GM23338 (cell line): ENCODE data around the gene WDR70. TPM values are rescaled to one million over a fixed set of nuclear protein-coding genes. Genes with fewer than 3 reads are reported as not detected.
"Not testable (repeated sequence)": the region's sequence is repeated elsewhere in the genome, so short reads cannot be mapped to it uniquely, and the experiment has no call there.

Experiments used
- ATAC-seq: fragments of 200-7000 bp; cut with Tn5 transposase; 3 replicates; pipeline ENCODE4 v1.9.1; 2020
- DNase-seq: peaks from one replicate; pipeline ENCODE4 v3.0.0-alpha.2; 2015; ENCODE audit warnings: low spot score
- H2AFZ ChIP-seq: fragments of 200-600 bp; sonication (generic); 2 replicates; pipeline ENCODE4 v1.8.0; 2016; ENCODE audit warnings: antibody characterized with exemption, mild to moderate bottlenecking, moderate library complexity
- H3F3A ChIP-seq: fragments of 200-600 bp; sonication (generic); replicated peaks from 2 replicates; pipeline ENCODE4 v1.8.0; 2017; ENCODE audit warnings: antibody characterized with exemption, mixed run types, low read depth
- H3K27ac ChIP-seq: fragments of 200-600 bp; sonication (generic); 2 replicates; pipeline ENCODE4 v1.6.1; 2016; ENCODE audit warnings: low read depth
- H3K27me3 ChIP-seq: fragments of 200-600 bp; sonication (generic); 2 replicates; pipeline ENCODE4 v1.8.0; 2016; ENCODE audit warnings: mild to moderate bottlenecking, mixed run types, moderate library complexity; ENCODE audit not compliant: insufficient read depth
- H3K36me3 ChIP-seq: fragments of 200-600 bp; sonication (generic); 2 replicates; pipeline ENCODE4 v1.8.0; 2016; ENCODE audit warnings: mild to moderate bottlenecking; ENCODE audit not compliant: insufficient read depth
- H3K4me1 ChIP-seq: fragments of 200-600 bp; sonication (generic); 2 replicates; pipeline ENCODE4 v1.8.0; 2016; ENCODE audit warnings: mild to moderate bottlenecking, moderate library complexity; ENCODE audit not compliant: insufficient read depth
- H3K4me2 ChIP-seq: fragments of 200-600 bp; sonication (generic); 2 replicates; pipeline ENCODE4 v1.7.1; 2017; ENCODE audit warnings: mixed run types
- H3K4me3 ChIP-seq: fragments of 200-600 bp; sonication (generic); 2 replicates; pipeline ENCODE4 v1.6.1; 2016; ENCODE audit warnings: mixed run types
- H3K79me2 ChIP-seq: fragments of 200-600 bp; sonication (generic); replicated peaks from 2 replicates; pipeline ENCODE4 v1.8.0; 2017; ENCODE audit warnings: mild to moderate bottlenecking; ENCODE audit not compliant: insufficient read depth
- H3K9me2 ChIP-seq: fragments of 200-600 bp; sonication (generic); 2 replicates; pipeline ENCODE4 v1.8.0; 2017; ENCODE audit not compliant: insufficient read depth
- H4K20me1 ChIP-seq: fragments of 200-600 bp; sonication (generic); replicated peaks from 2 replicates; pipeline ENCODE4 v1.8.0; 2017; ENCODE audit warnings: mild to moderate bottlenecking; ENCODE audit not compliant: insufficient read depth
- H3K27ac Mint-ChIP-seq: 2 replicates; pipeline ENCODE4 v1.8.0; 2020; ENCODE audit warnings: inconsistent platforms, mild to moderate bottlenecking, moderate library complexity, mixed read lengths
- H3K27me3 Mint-ChIP-seq: 3 replicates; pipeline ENCODE4 v1.8.0; 2022; ENCODE audit warnings: low read depth, mild to moderate bottlenecking, moderate library complexity, mixed read lengths, inconsistent platforms; ENCODE audit not compliant: insufficient read depth, poor library complexity
- H3K36me3 Mint-ChIP-seq: 3 replicates; pipeline ENCODE4 v1.8.0; 2021; ENCODE audit warnings: low read depth, mild to moderate bottlenecking, inconsistent platforms, moderate library complexity, mixed read lengths
- H3K4me1 Mint-ChIP-seq: 3 replicates; pipeline ENCODE4 v1.8.0; 2020; ENCODE audit warnings: mild to moderate bottlenecking, inconsistent platforms, mixed read lengths
- H3K4me3 Mint-ChIP-seq: 3 replicates; pipeline ENCODE4 v1.8.0; 2021; ENCODE audit warnings: moderate library complexity, mild to moderate bottlenecking, inconsistent platforms, mixed read lengths
- H3K9me3 Mint-ChIP-seq: 3 replicates; pipeline ENCODE4 v1.8.0; 2020; ENCODE audit warnings: moderate library complexity, mild to moderate bottlenecking, inconsistent platforms, mixed read lengths
- CREB1 ChIP-seq: fragments of 250-450 bp; sonication (Bioruptor Pico); IDR thresholded peaks from 2 replicates; pipeline ENCODE4 v1.5.0; 2020; ENCODE audit warnings: low read depth, mild to moderate bottlenecking, moderate library complexity
- CTCF ChIP-seq, 2 experiments: fragments of 200-600 bp in 1 of 2; sonication (generic) in 1 of 2; conservative IDR thresholded peaks; 2 replicates each; pipeline versions ENCODE4 v1.5.1 to v1.6.1; 2016 to 2017; ENCODE audit warnings: antibody characterized with exemption in 2 of 2, low read depth in 2 of 2, mild to moderate bottlenecking in 2 of 2, moderate library complexity in 1 of 2
- EZH2 ChIP-seq: fragments of 200-600 bp; sonication (generic); IDR thresholded peaks from one replicate; pipeline ENCODE4 v1.8.0; 2017; ENCODE audit warnings: antibody characterized with exemption, mild to moderate bottlenecking, low read depth; ENCODE audit not compliant: unreplicated experiment
- EZH2phosphoT487 ChIP-seq: fragments of 200-600 bp; sonication (generic); IDR thresholded peaks from one replicate; pipeline ENCODE4 v1.8.1; 2018; ENCODE audit warnings: antibody characterized with exemption; ENCODE audit not compliant: unreplicated experiment
- JUNB ChIP-seq: IDR thresholded peaks from one replicate; pipeline ENCODE4 v1.6.1; 2016; ENCODE audit warnings: antibody characterized with exemption; ENCODE audit not compliant: unreplicated experiment
- NANOG ChIP-seq: IDR thresholded peaks from 2 replicates; pipeline ENCODE4 v1.6.1; 2016; ENCODE audit warnings: antibody characterized with exemption, borderline replicate concordance
- POLR2AphosphoS5 ChIP-seq: IDR thresholded peaks from 2 replicates; pipeline ENCODE4 v1.6.1; 2016; ENCODE audit warnings: antibody characterized with exemption, low read depth
- REST ChIP-seq: IDR thresholded peaks from one replicate; pipeline ENCODE4 v1.6.1; 2018; ENCODE audit warnings: antibody characterized with exemption; ENCODE audit not compliant: unreplicated experiment
- STAT1 ChIP-seq: IDR thresholded peaks from one replicate; pipeline ENCODE4 v1.6.1; 2016; ENCODE audit warnings: antibody characterized with exemption; ENCODE audit not compliant: unreplicated experiment
- ZNF114 ChIP-seq: fragments of 250-450 bp; sonication (Bioruptor Pico); IDR thresholded peaks from 2 replicates; pipeline ENCODE4 v1.5.0; 2020; ENCODE audit warnings: mild to moderate bottlenecking, moderate library complexity
- ZNF331 ChIP-seq: fragments of 250-450 bp; sonication (Bioruptor Pico); IDR thresholded peaks from 2 replicates; pipeline ENCODE4 v1.5.0; 2020; ENCODE audit warnings: low read depth, mild to moderate bottlenecking, moderate library complexity
- polyA plus RNA-seq: library from polyadenylated mRNA; unstranded; fragments of >200 nt; fragmentation: Nextera tagmentation; extraction: Ambion mirVana; gene quantifications from 2 replicates; pipeline ENCODE4 v1.2.1, GENCODE V29; 2016
- total RNA-seq: library from RNA; depleted of rRNA; stranded (reverse); fragments of >200 nt; shearing (Covaris generic); gene quantifications from 2 replicates; pipeline ENCODE4 v1.2.3, GENCODE V29; 2014
- TF ChIP-seq, protein P1 (sequence below): IDR thresholded peaks from 2 replicates; pipeline ENCODE4 v1.6.1; 2016; ENCODE audit warnings: antibody characterized with exemption

The WDR70 gene
- total and polyA plus RNA-seq, 2 experiments from 2014 or later: 34.9 to 86.7 TPM

GRCh38 chr5:37478121-37478894 is 99.2 kb downstream of the WDR70 start:
- Mint-ChIP-seq H3K9me3 (peaks cover 46% of the 10 kb centered on the region), H3K4me3 (no peak overlapping the region), H3K36me3 (peaks cover 68% of the 10 kb centered on the region), H3K4me1 (peaks cover 7% of the 10 kb centered on the region), H3K27ac (no peak overlapping the region), H3K27me3 (peaks cover 3% of the 10 kb centered on the region)
- Histone ChIP-seq H3K36me3 (0 out of 2 replicates have a peak, but pooled peaks cover 9% of the 10 kb centered on the region), H3K9me2 (no peaks in the 10 kb centered on the region), H3K4me2 (no peak overlapping the region), H4K20me1 (no peaks in the 10 kb centered on the region), H3K27ac (no peak overlapping the region), H3K4me3 (no peak overlapping the region), H2AFZ (no peak overlapping the region), H3K79me2 (no peaks in the 10 kb centered on the region), H3K27me3 (no peaks in the 10 kb centered on the region), H3F3A (no peaks in the 10 kb centered on the region), H3K4me1 (peaks cover 8% of the 10 kb centered on the region)
- no peak for DNase-seq
- no peak for ATAC-seq
- TF ChIP-seq EZH2: no peak
- TF ChIP-seq ZNF331 (CRISPR knock-in tag): no peak
- TF ChIP-seq NANOG: no peak
- TF ChIP-seq CTCF (conservative IDR thresholded peaks at IDR 0.05; ENCODE audit: low read depth in 2 of 2): no peak
- TF ChIP-seq ZNF114 (CRISPR knock-in tag): no peak
- TF ChIP-seq STAT1: no peak
- no peak for TF ChIP-seq CREB1 (CRISPR knock-in tag)
- no peak for TF ChIP-seq POLR2AphosphoS5
- no peak for TF ChIP-seq REST
- TF ChIP-seq JUNB: no peak
- no peak for TF ChIP-seq EZH2phosphoT487
- TF ChIP-seq, protein P1, sequence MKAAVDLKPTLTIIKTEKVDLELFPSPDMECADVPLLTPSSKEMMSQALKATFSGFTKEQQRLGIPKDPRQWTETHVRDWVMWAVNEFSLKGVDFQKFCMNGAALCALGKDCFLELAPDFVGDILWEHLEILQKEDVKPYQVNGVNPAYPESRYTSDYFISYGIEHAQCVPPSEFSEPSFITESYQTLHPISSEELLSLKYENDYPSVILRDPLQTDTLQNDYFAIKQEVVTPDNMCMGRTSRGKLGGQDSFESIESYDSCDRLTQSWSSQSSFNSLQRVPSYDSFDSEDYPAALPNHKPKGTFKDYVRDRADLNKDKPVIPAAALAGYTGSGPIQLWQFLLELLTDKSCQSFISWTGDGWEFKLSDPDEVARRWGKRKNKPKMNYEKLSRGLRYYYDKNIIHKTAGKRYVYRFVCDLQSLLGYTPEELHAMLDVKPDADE: no peak

DNA sequence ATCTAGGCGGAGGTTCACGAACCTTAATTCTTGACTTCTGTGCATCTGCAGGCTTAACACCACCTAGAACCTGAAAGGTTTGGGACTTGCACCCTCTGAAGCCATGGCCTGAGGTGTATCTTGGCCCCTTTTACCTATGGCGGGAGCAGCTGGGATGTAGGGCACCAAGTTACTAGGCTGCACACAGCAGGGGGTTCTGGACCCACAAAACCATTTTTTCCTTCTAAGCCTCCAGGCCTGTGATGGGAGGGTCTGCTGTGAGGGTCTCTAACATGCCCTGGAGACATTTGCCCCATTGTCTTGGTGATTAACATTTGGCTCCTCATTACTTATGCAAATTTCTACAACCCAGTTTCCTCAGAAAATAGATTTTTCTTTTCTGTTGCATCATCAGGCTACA is 102.3 kb downstream of the WDR70 start:
- not testable (repeated sequence) for H3K27me3 ChIP-seq, DNase-seq, ATAC-seq, H2AFZ ChIP-seq, H3K27ac ChIP-seq, H4K20me1 ChIP-seq, H3K4me3 Mint-ChIP-seq, H3K4me1 ChIP-seq, H3K4me2 ChIP-seq, H3K27ac Mint-ChIP-seq, H3K79me2 ChIP-seq, H3K4me1 Mint-ChIP-seq, H3K36me3 ChIP-seq, H3K9me2 ChIP-seq, H3K4me3 ChIP-seq, H3F3A ChIP-seq, H3K27me3 Mint-ChIP-seq
- Mint-ChIP-seq H3K9me3 (peaks cover 51% of the 10 kb centered on the region), H3K36me3 (peaks cover 76% of the 10 kb centered on the region)
